Adrenal gland (tissue), 5 donors: ENCODE data around the gene RNF141.

Experiments used
- POLR2A ChIP-seq, 2 donors: fragments of 450-650 bp; IDR thresholded peaks; one replicate each; pipeline ENCODE4 v1.6.1; 2017; ENCODE audit warnings: antibody characterized with exemption in 2 of 2, mild to moderate bottlenecking in 2 of 2, moderate library complexity in 1 of 2
- TF ChIP-seq, protein P1 (sequence below), 6 experiments: fragments of 450-650 bp in 4 of 6; fragments of 200-600 bp in 2 of 6; sonication (generic) in 1 of 6; IDR thresholded peaks; 1 replicate in 5 of 6; 2 replicates in 1 of 6; pipeline versions ENCODE4 v1.5.1 to v1.8.0; 2016 to 2021; ENCODE audit warnings: antibody characterized with exemption in 6 of 6, mild to moderate bottlenecking in 2 of 6, moderate library complexity in 1 of 6
- donor health status: DM: no; HTN: no; CAD: no.

GRCh38 chr11:10580623-10581022, 39.6 kb upstream of the RNF141 start:
- TF ChIP-seq, protein P1, sequence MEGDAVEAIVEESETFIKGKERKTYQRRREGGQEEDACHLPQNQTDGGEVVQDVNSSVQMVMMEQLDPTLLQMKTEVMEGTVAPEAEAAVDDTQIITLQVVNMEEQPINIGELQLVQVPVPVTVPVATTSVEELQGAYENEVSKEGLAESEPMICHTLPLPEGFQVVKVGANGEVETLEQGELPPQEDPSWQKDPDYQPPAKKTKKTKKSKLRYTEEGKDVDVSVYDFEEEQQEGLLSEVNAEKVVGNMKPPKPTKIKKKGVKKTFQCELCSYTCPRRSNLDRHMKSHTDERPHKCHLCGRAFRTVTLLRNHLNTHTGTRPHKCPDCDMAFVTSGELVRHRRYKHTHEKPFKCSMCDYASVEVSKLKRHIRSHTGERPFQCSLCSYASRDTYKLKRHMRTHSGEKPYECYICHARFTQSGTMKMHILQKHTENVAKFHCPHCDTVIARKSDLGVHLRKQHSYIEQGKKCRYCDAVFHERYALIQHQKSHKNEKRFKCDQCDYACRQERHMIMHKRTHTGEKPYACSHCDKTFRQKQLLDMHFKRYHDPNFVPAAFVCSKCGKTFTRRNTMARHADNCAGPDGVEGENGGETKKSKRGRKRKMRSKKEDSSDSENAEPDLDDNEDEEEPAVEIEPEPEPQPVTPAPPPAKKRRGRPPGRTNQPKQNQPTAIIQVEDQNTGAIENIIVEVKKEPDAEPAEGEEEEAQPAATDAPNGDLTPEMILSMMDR (IDR thresholded peaks at IDR 0.05) = no peak
- no peak for TF ChIP-seq POLR2A (IDR thresholded peaks at IDR 0.05)
